Lung (tissue), 12 donors: ENCODE data around the gene NUP188. TPM values are rescaled to one million over a fixed set of nuclear protein-coding genes. Genes with fewer than 3 reads are reported as not detected.

Source experiments
- ATAC-seq: fragments of 200-7000 bp; cut with Tn5 transposase; one replicate; pipeline ENCODE4 v1.9.1; 2020; ENCODE audit warnings: moderate number of reproducible peaks; ENCODE audit not compliant: insufficient read depth, low FRiP score
- DNase-seq, 3 donors: peaks; one replicate each; pipeline ENCODE4 v3.0.0-alpha.2; 2013 to 2017
- H3K27ac ChIP-seq, 2 donors: one replicate each; pipeline ENCODE4 v1.5.1; 2013; ENCODE audit warnings: mild to moderate bottlenecking in 2 of 2, moderate library complexity in 2 of 2, control low read depth in 1 of 2, inconsistent platforms in 1 of 2, low read depth in 1 of 2, low read length in 1 of 2
- H3K27me3 ChIP-seq, 3 donors: one replicate each; pipeline ENCODE4 v1.5.1; 2013; ENCODE audit warnings: low read length in 2 of 3; ENCODE audit not compliant: control insufficient read depth in 3 of 3, insufficient read depth in 3 of 3
- H3K36me3 ChIP-seq, 4 donors: one replicate each; pipeline ENCODE4 v1.5.1; 2013; ENCODE audit warnings: low read length in 4 of 4, mild to moderate bottlenecking in 1 of 4, moderate library complexity in 1 of 4; ENCODE audit not compliant: control insufficient read depth in 4 of 4, insufficient read depth in 4 of 4
- H3K4me1 ChIP-seq, 5 donors: one replicate each; pipeline ENCODE4 v1.5.1; 2013; ENCODE audit warnings: low read length in 5 of 5, mild to moderate bottlenecking in 2 of 5, moderate library complexity in 1 of 5; ENCODE audit not compliant: control insufficient read depth in 5 of 5, insufficient read depth in 5 of 5
- H3K4me3 ChIP-seq: one replicate; pipeline ENCODE4 v1.5.1; 2013; ENCODE audit warnings: mild to moderate bottlenecking, control low read depth, moderate library complexity
- H3K9ac ChIP-seq, 2 donors: one replicate each; pipeline ENCODE4 v1.5.1; 2013; ENCODE audit warnings: low read length in 2 of 2, control low read depth in 1 of 2; ENCODE audit not compliant: insufficient read depth in 1 of 2
- H3K9me3 ChIP-seq, 4 donors: one replicate each; pipeline ENCODE4 v1.5.1; 2013; ENCODE audit warnings: low read length in 3 of 4, mild to moderate bottlenecking in 1 of 4, moderate library complexity in 1 of 4; ENCODE audit not compliant: control insufficient read depth in 4 of 4, insufficient read depth in 3 of 4
- CTCF ChIP-seq: IDR thresholded peaks from 2 replicates; pipeline ENCODE4 v1.5.1; 2012; ENCODE audit warnings: mild to moderate bottlenecking; ENCODE audit errors: control extremely low read depth, extremely low read depth
- WGBS, 2 donors: extraction: QIAGEN DNeasy Blood & Tissue Kit; methylation state at CpG; one replicate each; pipeline ENCODE4 v1.1.7; 2013; 5-methylcytosine and 5-hydroxymethylcytosine counted together
- polyA plus RNA-seq, 2 donors: library from polyadenylated mRNA; stranded (reverse); fragments of 200-250 nt; gene quantifications; one replicate each; pipeline ENCODE4 v1.2.1, GENCODE V29; 2013
- total RNA-seq, 2 donors: library from RNA; depleted of rRNA in 1 of 2; stranded (reverse); fragments of >200 nt in 1 of 2; gene quantifications; one replicate each; pipeline ENCODE4 v1.2.1, GENCODE V29; 2014 to 2021
- donor health status: control.
- donor health status: control.
- donor health status: Bipolar disorder and iron deficiency.
- donor health status: healthy.
- donor health status: DM: yes; HTN: yes; CAD: no.

NUP188 gene
- total and polyA plus RNA-seq, 4 donors: 17.0 to 48.5 (median 32.1) TPM

- no peak for ATAC-seq
Measured at GRCh38 chr9:128901822-128902221, 45.7 kb upstream of the NUP188 start.

GRCh38 chr9:128902351-128903078 lies 45.0 kb upstream of the NUP188 start:
- WGBS, 2 donors: 44 to 55% methylated on average over 23 of the region's 23 CpGs
- no peaks in the 10 kb centered on the region for H3K27me3 ChIP-seq
- ATAC-seq (no peak), DNase-seq (peak in 1 of 3 donors; percentile 42)
- H3K9ac ChIP-seq: no peak overlapping the region
- no peak for TF ChIP-seq CTCF
- peaks cover 0 to 19% (median 2%) of the 10 kb centered on the region in 4 donors for H3K36me3 ChIP-seq
- H3K9me3 ChIP-seq: no peaks in the 10 kb centered on the region
- peaks cover 0 to 25% (median 0%) of the 10 kb centered on the region in 5 donors for H3K4me1 ChIP-seq
- H3K4me3 ChIP-seq: no peak overlapping the region
- H3K27ac ChIP-seq: peak overlapping the region; percentile 46 to 74

More at GRCh38 chr9:128901822-128902221, 45.7 kb upstream of the NUP188 start:
- no peak for TF ChIP-seq CTCF
- WGBS, 2 donors: 74 to 80% methylated on average over 5 of the region's 5 CpGs
- Histone ChIP-seq H3K4me1 (peaks cover 0 to 25% (median 0%) of the 10 kb centered on the region in 5 donors), H3K4me3 (no peak overlapping the region), H3K9ac (no peak overlapping the region), H3K9me3 (no peaks in the 10 kb centered on the region), H3K27me3 (no peaks in the 10 kb centered on the region), H3K36me3 (peaks cover 0 to 14% (median 5%) of the 10 kb centered on the region in 4 donors), H3K27ac (peak overlapping the region in 1 of 2 donors; percentile 74)
- no peak for DNase-seq

GRCh38 chr9:128903079-128903461 lies 44.4 kb upstream of the NUP188 start:
- ATAC-seq (no peak), DNase-seq (no peak)
- peaks cover 4 to 23% (median 6%) of the 10 kb centered on the region in 4 donors for H3K36me3 ChIP-seq
- 94 to 100% methylated on average over 2 of the region's 2 CpGs for WGBS, 2 donors
- peaks cover 0 to 25% (median 0%) of the 10 kb centered on the region in 5 donors for H3K4me1 ChIP-seq
- H3K27ac ChIP-seq: peak overlapping the region in 1 of 2 donors; percentile 71
- no peak overlapping the region for H3K9ac ChIP-seq
- H3K9me3 ChIP-seq: no peaks in the 10 kb centered on the region
- no peaks in the 10 kb centered on the region for H3K27me3 ChIP-seq
- no peak for TF ChIP-seq CTCF
- no peak overlapping the region for H3K4me3 ChIP-seq
